ENCODE results near the gene CREBRF. TPM values are rescaled to one million over a fixed set of nuclear protein-coding genes. Genes with fewer than 3 reads are reported as not detected.

CREBRF gene
- total and polyA plus RNA-seq, 2 of the 4 experiments (the other 2 are of a cell fraction), result 3.2 to 16.1 TPM

DNA sequence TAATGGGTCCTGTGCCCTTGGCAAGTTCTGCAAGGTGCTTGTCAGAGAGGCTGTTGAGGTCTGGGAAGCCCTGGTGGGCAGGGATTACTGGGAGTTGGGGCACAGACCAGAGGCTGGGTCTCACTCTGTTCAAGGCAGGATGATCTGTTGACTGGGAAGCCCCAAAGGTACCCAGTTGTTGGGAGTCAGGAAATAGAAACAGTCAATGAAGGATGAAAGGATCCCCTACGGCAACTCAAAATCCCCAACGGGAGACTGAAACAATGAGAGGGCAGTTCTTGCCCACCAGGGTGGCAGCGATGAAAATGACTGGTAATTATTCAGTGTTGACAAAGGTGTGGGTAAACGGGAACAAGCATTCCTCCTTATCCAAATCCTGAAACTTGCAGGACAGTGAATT lies 119.4 kb downstream of the CREBRF start:
- no peaks in the 10 kb centered on the region for H4K20me1 ChIP-seq (ENCODE audit: insufficient read depth, low read length)
- no peak overlapping the region for H3K14ac ChIP-seq (replicated peaks; ENCODE audit: low read depth, low read length)
- no peak for TF ChIP-seq SMC3 (IDR thresholded peaks at IDR 0.05; ENCODE audit: low read depth, low read length)
- POLR2A ChIA-PET (ENCODE audit: unreplicated experiment), result no interaction called here
- H3K56ac ChIP-seq (ENCODE audit: extremely low read depth, insufficient read depth, low read length), result no peak overlapping the region
- H2AK5ac ChIP-seq (ENCODE audit: low read depth, low read length), result no peak overlapping the region
- dilution Hi-C loops (cut with HindIII; ENCODE audit: low sequenced_read_pairs, unreplicated experiment), result no loop called here
- H4K91ac ChIP-seq (ENCODE audit: insufficient read depth, low read depth, low read length), result no peak overlapping the region
- no peak overlapping the region for H2BK15ac ChIP-seq (ENCODE audit: low read depth, low read length)
- H3K9me1 ChIP-seq (ENCODE audit: insufficient read depth, low read length), result no peaks in the 10 kb centered on the region
- H3K27ac ChIP-seq (ENCODE audit: insufficient read depth, low read length), result no peak overlapping the region
- H3K4me1 ChIP-seq (ENCODE audit: control insufficient read depth, insufficient read depth, low read length), result no peaks in the 10 kb centered on the region
- no peak overlapping the region for H3K18ac ChIP-seq (ENCODE audit: low read depth, low read length)
- CTCF ChIA-PET, result no interaction called here
- no peak overlapping the region for H3K4ac ChIP-seq (ENCODE audit: low read depth, low read length)
- ATAC-seq (ENCODE audit: low read depth) (no peak), DNase-seq (no peak)
- no peak overlapping the region for H4K5ac ChIP-seq (ENCODE audit: low read depth, low read length)
- H2BK120ac ChIP-seq (ENCODE audit: low read depth, low read length), result no peak overlapping the region
- H2AFZ ChIP-seq (replicated peaks; ENCODE audit: low read length, poor library complexity), result no peak overlapping the region
- no peak overlapping the region for H2BK20ac ChIP-seq (ENCODE audit: low read depth, low read length)
- peaks cover 9% of the 10 kb centered on the region for H3K9me3 ChIP-seq (ENCODE audit: control insufficient read depth, insufficient read depth, low read length)
- peaks cover 13% of the 10 kb centered on the region for H3K27me3 ChIP-seq (ENCODE audit: control insufficient read depth, insufficient read depth, low read length)
- H3K23ac ChIP-seq (ENCODE audit: low read depth, low read length), result no peak overlapping the region
- H3K4me3 ChIP-seq (ENCODE audit: insufficient read depth, low read depth, low read length), result no peak overlapping the region
- no peak overlapping the region for H3K9ac ChIP-seq (ENCODE audit: low read depth, low read length)
- no CpG with 5 or more reads among the region's 4 CpGs for WGBS, 2 experiments (ENCODE audit: extremely low coverage in 2 of 2, insufficient read length in 1 of 2)
- H2BK5ac ChIP-seq (ENCODE audit: low read depth, low read length, poor library complexity, severe bottlenecking), result no peak overlapping the region
- H3K79me1 ChIP-seq (ENCODE audit: low read depth in 1 of 2, low read length in 2 of 2), result no peaks in the 10 kb centered on the region
- H4K8ac ChIP-seq (ENCODE audit: low read depth in 2 of 2, low read length in 2 of 2), result no peak overlapping the region
- in situ Hi-C loops (cut with MboI; ENCODE audit: low sequenced_read_pairs), result no loop called here
- H2AK9ac ChIP-seq (replicated peaks; ENCODE audit: low read depth, low read length, poor library complexity), result no peak overlapping the region
- intact Hi-C loops (cut with micrococcal nuclease), result no loop called here
- no TSS peak for BruUV-seq (replicated peaks)
- no peaks in the 10 kb centered on the region for H3K36me3 ChIP-seq (ENCODE audit: control insufficient read depth, insufficient read depth, low read length)
- no peak overlapping the region for H3K4me2 ChIP-seq (ENCODE audit: low read depth, low read length)

Measured in IMR-90 (cell line).